ENCODE results near the gene NUDT19. TPM values are rescaled to one million over a fixed set of nuclear protein-coding genes. Genes with fewer than 3 reads are reported as not detected.

NUDT19 gene
- total and polyA plus RNA-seq, 9 of the 15 experiments (the other 6 are each of a cell fraction or from before 2014, with no cell fraction given): 9.6 to 38.6 (median 14.4) TPM

- Histone ChIP-seq H3K9ac (ENCODE audit: insufficient read depth in 1 of 2, low read depth in 2 of 2, low read length in 2 of 2) (no peak overlapping the region), H4K20me1 (replicated peaks; ENCODE audit: control insufficient read depth, insufficient read depth, low read length) (0 out of 2 replicates have a peak, but pooled peaks cover 4% of the 10 kb centered on the region), H3K27me3 (ENCODE audit: control insufficient read depth in 2 of 2, insufficient read depth in 2 of 2, low read length in 2 of 2) (no peaks in the 10 kb centered on the region), H3K4me2 (ENCODE audit: insufficient read depth, low read length) (no peak overlapping the region), H3K4me3 (no peak overlapping the region), H3K36me3 (ENCODE audit: control insufficient read depth, insufficient read depth, low read length) (peaks cover 81% of the 10 kb centered on the region; the same call in 2 of the 3 replicates), H2AFZ (ENCODE audit: low read depth, low read length) (no peak overlapping the region), H3K9me3 (replicated peaks; ENCODE audit: control insufficient read depth, insufficient read depth, low read depth, low read length) (no peaks in the 10 kb centered on the region), H3K79me2 (ENCODE audit: control insufficient read depth, insufficient read depth, low read length) (0 out of 3 replicates have a peak, but pooled peaks cover under 1% of the 10 kb centered on the region), H3K9me1 (ENCODE audit: control insufficient read depth, insufficient read depth, low read length) (no peaks in the 10 kb centered on the region), H3K27ac (ENCODE audit: extremely low read depth, low read depth, low read length) (no peak overlapping the region), H3K4me1 (replicated peaks in 1 of 2; ENCODE audit: control insufficient read depth in 2 of 2, insufficient read depth in 2 of 2, low read length in 2 of 2) (no peaks in the 10 kb centered on the region)
- TF ChIP-seq POLR2G (IDR thresholded peaks at IDR 0.05; ENCODE audit: low read depth, low read length): 0 out of 2 replicates have a peak, but pooled peaks have one; percentile 15
- no peak for TF ChIP-seq ZNF165 (CRISPR knock-in tag; IDR thresholded peaks at IDR 0.05; ENCODE audit: borderline replicate concordance)
- TF ChIP-seq MAX (CRISPR knock-in tag; IDR thresholded peaks at IDR 0.05): no peak
- POLR2A ChIA-PET: interaction anchor here (1.2 kb wide), 1 partner anchor 9 kb away, joined by 6 read pairs; no protein-coding TSS in a partner anchor
- CTCF ChIA-PET (ENCODE audit: low intra/inter-chr PET ratio): no interaction called here
- ATAC-seq (no peak), DNase-seq (ENCODE audit: extremely low read depth in 1 of 4, low spot score in 3 of 4) (no peak), FAIRE-seq (no peak)
- in situ Hi-C loops (cut with MboI) (no loop called here), intact Hi-C loops (cut with micrococcal nuclease) (no loop called here)
- BruUV-seq (replicated peaks): no TSS peak
- 96% methylated on average over 6 of the region's 6 CpGs for WGBS (ENCODE audit: insufficient coverage, low coverage, missing lambda C conversion rate)
Measured at GRCh38 chr19:32646556-32646955, 45.1 kb upstream of the NUDT19 start.

- H3K27me3 ChIP-seq (ENCODE audit: control insufficient read depth in 2 of 2, insufficient read depth in 2 of 2, low read length in 2 of 2): no peaks in the 10 kb centered on the region
- DNase-seq (ENCODE audit: extremely low read depth in 1 of 4, low spot score in 3 of 4) (no peak), ATAC-seq (no peak), FAIRE-seq (no peak)
- H3K79me2 ChIP-seq (ENCODE audit: control insufficient read depth, insufficient read depth, low read length): peaks cover 5% of the 10 kb centered on the region; the same call in 1 of the 3 replicates
- H3K4me1 ChIP-seq (replicated peaks in 1 of 2; ENCODE audit: control insufficient read depth in 2 of 2, insufficient read depth in 2 of 2, low read length in 2 of 2): no peaks in the 10 kb centered on the region
- H3K4me2 ChIP-seq (ENCODE audit: insufficient read depth, low read length): no peak overlapping the region
- ChIA-PET CTCF (ENCODE audit: low intra/inter-chr PET ratio) (no interaction called here), POLR2A (no interaction called here)
- BruUV-seq (replicated peaks): no TSS peak
- H3K4me3 ChIP-seq: no peak overlapping the region
- H3K9me1 ChIP-seq (ENCODE audit: control insufficient read depth, insufficient read depth, low read length): no peaks in the 10 kb centered on the region
- H3K9ac ChIP-seq (ENCODE audit: insufficient read depth in 1 of 2, low read depth in 2 of 2, low read length in 2 of 2): no peak overlapping the region
- 0 out of 2 replicates have a peak, but pooled peaks cover 4% of the 10 kb centered on the region for H4K20me1 ChIP-seq (replicated peaks; ENCODE audit: control insufficient read depth, insufficient read depth, low read length)
- 93% methylated on average over 8 of the region's 8 CpGs for WGBS (ENCODE audit: insufficient coverage, low coverage, missing lambda C conversion rate)
- H3K36me3 ChIP-seq (ENCODE audit: control insufficient read depth, insufficient read depth, low read length): peaks cover 81% of the 10 kb centered on the region; the same call in 2 of the 3 replicates
- H3K9me3 ChIP-seq (replicated peaks; ENCODE audit: control insufficient read depth, insufficient read depth, low read depth, low read length): no peaks in the 10 kb centered on the region
- intact Hi-C loops (cut with micrococcal nuclease): no loop called here
- no peak overlapping the region for H2AFZ ChIP-seq (ENCODE audit: low read depth, low read length)
- in situ Hi-C loops (cut with MboI): no loop called here
- no peak overlapping the region for H3K27ac ChIP-seq (ENCODE audit: extremely low read depth, low read depth, low read length)
- no peak for TF ChIP-seq NR2C2 (CRISPR knock-in tag; IDR thresholded peaks at IDR 0.05)
- no peak for TF ChIP-seq NR2C2 (tag; IDR thresholded peaks at IDR 0.05)
- TF ChIP-seq BRD4 (IDR thresholded peaks at IDR 0.05): no peak
- TF ChIP-seq ZNF3 (CRISPR knock-in tag; IDR thresholded peaks at IDR 0.05): no peak
- TF ChIP-seq FOXK2 (conservative IDR thresholded peaks at IDR 0.05 in 1 of 2, IDR thresholded peaks at IDR 0.05 in 1 of 2; ENCODE audit: low read depth in 2 of 2): no peak
- TF ChIP-seq MTF1 (CRISPR knock-in tag; IDR thresholded peaks at IDR 0.05; ENCODE audit: borderline replicate concordance): no peak
- TF ChIP-seq JUND (IDR thresholded peaks at IDR 0.05; ENCODE audit: borderline replicate concordance, low read depth, low read length): no peak
- no peak for TF ChIP-seq JUND (tag; IDR thresholded peaks at IDR 0.05; ENCODE audit: borderline replicate concordance, low read depth, low read length)
- TF ChIP-seq HOMEZ (CRISPR knock-in tag; IDR thresholded peaks at IDR 0.05): no peak
- TF ChIP-seq RAD51 (IDR thresholded peaks at IDR 0.05; ENCODE audit: borderline replicate concordance, low read depth): no peak
- no peak for TF ChIP-seq RBBP5 (IDR thresholded peaks at IDR 0.05; ENCODE audit: borderline replicate concordance, insufficient read depth, low read length, poor library complexity, severe bottlenecking)
- no peak for TF ChIP-seq HDAC1 (IDR thresholded peaks at IDR 0.05)
Measured at GRCh38 chr19:32647361-32647760, 44.3 kb upstream of the NUDT19 start.

All from K562 (cell line).